ENCODE data around the gene OR2C3.
"Not testable (repeated sequence)": the region's sequence is repeated elsewhere in the genome, so short reads cannot be mapped to it uniquely, and the experiment has no call there.

Gene OR2C3

GRCh38 chr1:247536340-247536739 is at the start of gene OR2C3:
OR2C3 (minus strand) TSS chr1:247536440; CDS start chr1:247532511, 3,929 bp downstream.
- DNase-seq (ENCODE audit: low spot score), result no peak

GRCh38 chr1:247578946-247579460 is 42.8 kb upstream of the OR2C3 start:
- DNase-seq (ENCODE audit: low spot score), result no peak

GRCh38 chr1:247576514-247576913 is 40.3 kb upstream of the OR2C3 start:
- no peak for DNase-seq (ENCODE audit: low spot score)

GRCh38 chr1:247574664-247575063 is 38.4 kb upstream of the OR2C3 start:
- no peak for DNase-seq (ENCODE audit: low spot score)

- no peak for DNase-seq (ENCODE audit: low spot score)
Measured at GRCh38 chr1:247574236-247574635, 38.0 kb upstream of the OR2C3 start.

GRCh38 chr1:247562198-247562597 is 26.0 kb upstream of the OR2C3 start:
- DNase-seq (ENCODE audit: low spot score), result no peak

GRCh38 chr1:247561711-247562110 is 25.5 kb upstream of the OR2C3 start:
- DNase-seq (ENCODE audit: low spot score), result no peak

GRCh38 chr1:247557926-247558674 is 21.9 kb upstream of the OR2C3 start:
- no peak for DNase-seq (ENCODE audit: low spot score)

GRCh38 chr1:247552231-247552630 is 16.0 kb upstream of the OR2C3 start:
- DNase-seq (ENCODE audit: low spot score), result no peak

GRCh38 chr1:247551721-247552120 is 15.5 kb upstream of the OR2C3 start:
- no peak for DNase-seq (ENCODE audit: low spot score)

- DNase-seq (ENCODE audit: low spot score), result no peak
Measured at GRCh38 chr1:247548769-247549182, 12.5 kb upstream of the OR2C3 start, which contains the start of gene GCSAML. GCSAML (plus strand) TSS chr1:247549134; CDS start chr1:247549192, 58 bp downstream.

- DNase-seq (ENCODE audit: low spot score), result no peak
Measured at GRCh38 chr1:247548092-247548491, 11.9 kb upstream of the OR2C3 start.

GRCh38 chr1:247542811-247543210 is 6.6 kb upstream of the OR2C3 start:
- no peak for DNase-seq (ENCODE audit: low spot score)

- no peak for DNase-seq (ENCODE audit: low spot score)
Measured at GRCh38 chr1:247540581-247540980, 4.3 kb upstream of the OR2C3 start.

- no peak for DNase-seq (ENCODE audit: low spot score)
Measured at GRCh38 chr1:247539215-247539614, 3.0 kb upstream of the OR2C3 start.

GRCh38 chr1:247538561-247538960 is 2.3 kb upstream of the OR2C3 start:
- no peak for DNase-seq (ENCODE audit: low spot score)

- DNase-seq (ENCODE audit: low spot score), result no peak
Measured at GRCh38 chr1:247535402-247535801, 838 bp downstream of the OR2C3 start.

- DNase-seq (ENCODE audit: low spot score), result no peak
Measured at GRCh38 chr1:247531937-247532336, 4.3 kb downstream of the OR2C3 start.

- no peak for DNase-seq (ENCODE audit: low spot score)
Measured at GRCh38 chr1:247530785-247531184, 5.5 kb downstream of the OR2C3 start.

- DNase-seq (ENCODE audit: low spot score), result no peak
Measured at GRCh38 chr1:247529771-247530355, 6.4 kb downstream of the OR2C3 start.

GRCh38 chr1:247528812-247529474 is 7.3 kb downstream of the OR2C3 start:
- DNase-seq (ENCODE audit: low spot score), result no peak

- DNase-seq (ENCODE audit: low spot score), result not testable (repeated sequence)
Measured at GRCh38 chr1:247521886-247522285, 14.4 kb downstream of the OR2C3 start.

- DNase-seq (ENCODE audit: low spot score), result no peak
Measured at GRCh38 chr1:247518613-247518891, 17.7 kb downstream of the OR2C3 start.

Measured in kidney capillary endothelial cell (primary cell).